Adrenal gland (tissue), 5 donors: ENCODE data around the gene USP22.

ENCODE experiments used
- POLR2A ChIP-seq, 2 donors: fragments of 450-650 bp; IDR thresholded peaks; one replicate each; pipeline ENCODE4 v1.6.1; 2017; ENCODE audit warnings: antibody characterized with exemption in 2 of 2, mild to moderate bottlenecking in 2 of 2, moderate library complexity in 1 of 2
- TF ChIP-seq, protein P1 (sequence below), 6 experiments: fragments of 450-650 bp in 4 of 6; fragments of 200-600 bp in 2 of 6; sonication (generic) in 1 of 6; IDR thresholded peaks; 1 replicate in 5 of 6; 2 replicates in 1 of 6; pipeline versions ENCODE4 v1.5.1 to v1.8.0; 2016 to 2021; ENCODE audit warnings: antibody characterized with exemption in 6 of 6, mild to moderate bottlenecking in 2 of 6, moderate library complexity in 1 of 6
- donor health status: DM: no; HTN: no; CAD: no.

DNA sequence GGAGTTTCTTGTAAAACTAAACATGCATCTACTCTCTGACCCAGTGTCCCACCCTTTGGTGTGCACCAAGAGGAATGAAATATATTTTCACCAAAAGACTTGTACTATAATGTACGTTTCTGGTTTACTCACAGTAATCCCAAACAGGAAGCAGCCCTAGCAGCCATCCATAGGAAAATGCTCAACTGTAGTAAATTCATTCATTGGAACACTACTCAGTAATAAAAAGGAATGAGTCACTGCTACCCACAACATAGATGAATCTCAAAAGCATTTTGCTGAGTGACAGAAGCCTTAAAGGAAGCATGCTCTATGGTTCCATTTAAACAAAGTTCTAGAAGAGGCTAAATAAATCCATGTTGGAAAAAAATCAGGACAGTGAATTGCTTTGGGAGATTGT is 46.3 kb upstream of the USP22 start:
- TF ChIP-seq, protein P1, sequence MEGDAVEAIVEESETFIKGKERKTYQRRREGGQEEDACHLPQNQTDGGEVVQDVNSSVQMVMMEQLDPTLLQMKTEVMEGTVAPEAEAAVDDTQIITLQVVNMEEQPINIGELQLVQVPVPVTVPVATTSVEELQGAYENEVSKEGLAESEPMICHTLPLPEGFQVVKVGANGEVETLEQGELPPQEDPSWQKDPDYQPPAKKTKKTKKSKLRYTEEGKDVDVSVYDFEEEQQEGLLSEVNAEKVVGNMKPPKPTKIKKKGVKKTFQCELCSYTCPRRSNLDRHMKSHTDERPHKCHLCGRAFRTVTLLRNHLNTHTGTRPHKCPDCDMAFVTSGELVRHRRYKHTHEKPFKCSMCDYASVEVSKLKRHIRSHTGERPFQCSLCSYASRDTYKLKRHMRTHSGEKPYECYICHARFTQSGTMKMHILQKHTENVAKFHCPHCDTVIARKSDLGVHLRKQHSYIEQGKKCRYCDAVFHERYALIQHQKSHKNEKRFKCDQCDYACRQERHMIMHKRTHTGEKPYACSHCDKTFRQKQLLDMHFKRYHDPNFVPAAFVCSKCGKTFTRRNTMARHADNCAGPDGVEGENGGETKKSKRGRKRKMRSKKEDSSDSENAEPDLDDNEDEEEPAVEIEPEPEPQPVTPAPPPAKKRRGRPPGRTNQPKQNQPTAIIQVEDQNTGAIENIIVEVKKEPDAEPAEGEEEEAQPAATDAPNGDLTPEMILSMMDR (IDR thresholded peaks at IDR 0.05): no peak
- TF ChIP-seq POLR2A (IDR thresholded peaks at IDR 0.05): no peak
